Loucy (cell line): Measurements from ENCODE around the gene RIN3.

Source experiments
- EZH2phosphoT487 ChIP-seq: fragments of 200-600 bp; IDR thresholded peaks from 2 replicates; pipeline ENCODE4 v1.6.1; 2018; ENCODE audit warnings: antibody characterized with exemption, mild to moderate bottlenecking, moderate library complexity, borderline replicate concordance
- TF ChIP-seq, protein P1 (sequence below): fragments of 200-600 bp; sonication (generic); conservative IDR thresholded peaks from 2 replicates; pipeline ENCODE4 v1.5.1; 2014; ENCODE audit warnings: mild to moderate bottlenecking, antibody characterized with exemption, low read length

DNA sequence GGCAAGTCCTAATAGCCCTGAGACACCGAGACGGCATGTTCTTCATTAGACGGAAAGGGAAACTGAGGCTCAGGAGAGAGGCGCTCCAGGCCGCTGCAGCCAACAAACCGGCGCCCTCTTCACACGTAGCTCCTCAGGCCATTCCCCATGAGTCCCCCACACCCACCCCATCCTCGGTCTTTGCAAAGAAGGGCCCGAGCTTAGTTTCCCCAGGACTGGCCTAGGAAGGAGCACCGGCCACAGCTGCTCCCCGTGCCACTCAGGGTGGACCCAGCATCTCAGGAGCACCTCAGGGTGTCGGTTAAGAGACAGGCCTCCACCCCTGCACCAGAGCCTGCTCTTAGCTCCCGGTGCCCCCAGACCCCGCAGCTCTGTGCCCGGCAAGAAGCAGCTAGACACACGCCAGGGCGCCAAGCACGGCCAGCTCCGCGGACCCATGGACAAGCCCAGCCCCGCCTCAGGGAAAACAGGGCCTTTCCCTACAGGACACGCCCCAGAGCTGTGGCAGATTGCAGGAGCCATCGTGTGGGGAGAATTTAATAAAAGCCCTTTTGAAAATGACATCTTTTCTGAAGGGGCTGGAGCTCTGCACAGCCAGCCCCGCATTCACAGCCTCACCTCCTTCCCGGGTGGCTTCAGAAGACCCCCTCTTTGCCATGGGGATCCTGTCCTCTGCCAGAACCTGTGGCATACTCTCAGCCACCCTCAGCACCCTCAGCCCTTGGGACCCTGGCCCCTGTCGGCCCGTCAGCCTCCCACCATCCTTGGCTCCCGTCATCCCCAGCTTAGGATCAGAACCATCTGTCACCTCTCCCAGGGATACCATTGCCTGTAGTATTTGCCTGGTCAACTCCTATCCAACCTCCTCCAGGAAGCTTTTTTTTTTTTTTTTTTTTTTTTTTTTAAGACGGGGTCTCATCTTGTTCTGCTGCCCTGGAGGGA, 175.1 kb downstream of the RIN3 start:
- TF ChIP-seq EZH2phosphoT487 = no peak
- TF ChIP-seq, protein P1, sequence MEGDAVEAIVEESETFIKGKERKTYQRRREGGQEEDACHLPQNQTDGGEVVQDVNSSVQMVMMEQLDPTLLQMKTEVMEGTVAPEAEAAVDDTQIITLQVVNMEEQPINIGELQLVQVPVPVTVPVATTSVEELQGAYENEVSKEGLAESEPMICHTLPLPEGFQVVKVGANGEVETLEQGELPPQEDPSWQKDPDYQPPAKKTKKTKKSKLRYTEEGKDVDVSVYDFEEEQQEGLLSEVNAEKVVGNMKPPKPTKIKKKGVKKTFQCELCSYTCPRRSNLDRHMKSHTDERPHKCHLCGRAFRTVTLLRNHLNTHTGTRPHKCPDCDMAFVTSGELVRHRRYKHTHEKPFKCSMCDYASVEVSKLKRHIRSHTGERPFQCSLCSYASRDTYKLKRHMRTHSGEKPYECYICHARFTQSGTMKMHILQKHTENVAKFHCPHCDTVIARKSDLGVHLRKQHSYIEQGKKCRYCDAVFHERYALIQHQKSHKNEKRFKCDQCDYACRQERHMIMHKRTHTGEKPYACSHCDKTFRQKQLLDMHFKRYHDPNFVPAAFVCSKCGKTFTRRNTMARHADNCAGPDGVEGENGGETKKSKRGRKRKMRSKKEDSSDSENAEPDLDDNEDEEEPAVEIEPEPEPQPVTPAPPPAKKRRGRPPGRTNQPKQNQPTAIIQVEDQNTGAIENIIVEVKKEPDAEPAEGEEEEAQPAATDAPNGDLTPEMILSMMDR = no peak
